Neural crest cell (in vitro differentiated cells): ENCODE measurements around the gene LRGUK. TPM values are rescaled to one million over a fixed set of nuclear protein-coding genes. Genes with fewer than 3 reads are reported as not detected.
A peak's percentile ranks its signal among the peaks of the same experiment; 100 is the strongest.

Experiments used
- DNase-seq: peaks from one replicate; pipeline ENCODE4 v3.0.0; 2021; ENCODE audit warnings: low read depth, mixed read lengths, low spot score
- H3K27ac Mint-ChIP-seq: one replicate; pipeline ENCODE4 v1.8.0; 2021; ENCODE audit warnings: mild to moderate bottlenecking, mixed read lengths; ENCODE audit not compliant: unreplicated experiment
- H3K27me3 Mint-ChIP-seq: 2 replicates; pipeline ENCODE4 v1.8.0; 2021; ENCODE audit warnings: low read depth, mild to moderate bottlenecking, mixed read lengths
- H3K36me3 Mint-ChIP-seq: 2 replicates; pipeline ENCODE4 v1.8.0; 2021; ENCODE audit warnings: low read depth, mild to moderate bottlenecking, mixed read lengths
- H3K4me1 Mint-ChIP-seq: 2 replicates; pipeline ENCODE4 v1.8.0; 2021; ENCODE audit warnings: mixed read lengths
- H3K4me3 Mint-ChIP-seq: one replicate; pipeline ENCODE4 v1.8.0; 2021; ENCODE audit warnings: mild to moderate bottlenecking, mixed read lengths
- H3K9me3 Mint-ChIP-seq: 2 replicates; pipeline ENCODE4 v1.8.0; 2021; ENCODE audit warnings: mixed read lengths
- total RNA-seq: library from RNA; stranded (reverse); gene quantifications from 2 replicates; pipeline ENCODE4 v1.2.1, GENCODE V29; 2021
- TF ChIP-seq, protein P1 (sequence below): fragments of 200-600 bp; sonication (generic); conservative IDR thresholded peaks from 2 replicates; pipeline ENCODE4 v1.5.0; 2021; ENCODE audit warnings: antibody characterized with exemption, mild to moderate bottlenecking

The LRGUK gene
- total RNA-seq, 1 donor from 2014 or later, result 1.0 TPM

DNA sequence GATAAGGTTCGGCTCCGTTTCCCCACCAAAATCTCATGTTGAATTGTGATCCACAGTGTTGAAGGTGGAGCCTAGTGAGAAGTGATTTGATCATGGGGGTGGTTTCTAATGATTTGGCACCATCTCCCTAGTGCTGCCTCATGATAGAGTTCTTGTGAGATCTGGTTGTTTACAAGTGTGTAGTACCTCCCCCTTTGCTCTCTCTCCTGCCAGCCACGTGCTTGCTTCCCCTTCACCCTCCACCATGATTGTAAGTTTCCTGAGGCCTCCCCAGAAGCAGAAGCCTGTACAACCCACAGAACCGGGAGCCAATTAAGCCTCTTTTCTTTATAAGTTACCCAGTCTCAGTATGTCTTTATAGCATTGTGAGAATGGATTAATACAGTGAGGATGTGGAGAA lies 12.1 kb upstream of the LRGUK start:
- TF ChIP-seq, protein P1, sequence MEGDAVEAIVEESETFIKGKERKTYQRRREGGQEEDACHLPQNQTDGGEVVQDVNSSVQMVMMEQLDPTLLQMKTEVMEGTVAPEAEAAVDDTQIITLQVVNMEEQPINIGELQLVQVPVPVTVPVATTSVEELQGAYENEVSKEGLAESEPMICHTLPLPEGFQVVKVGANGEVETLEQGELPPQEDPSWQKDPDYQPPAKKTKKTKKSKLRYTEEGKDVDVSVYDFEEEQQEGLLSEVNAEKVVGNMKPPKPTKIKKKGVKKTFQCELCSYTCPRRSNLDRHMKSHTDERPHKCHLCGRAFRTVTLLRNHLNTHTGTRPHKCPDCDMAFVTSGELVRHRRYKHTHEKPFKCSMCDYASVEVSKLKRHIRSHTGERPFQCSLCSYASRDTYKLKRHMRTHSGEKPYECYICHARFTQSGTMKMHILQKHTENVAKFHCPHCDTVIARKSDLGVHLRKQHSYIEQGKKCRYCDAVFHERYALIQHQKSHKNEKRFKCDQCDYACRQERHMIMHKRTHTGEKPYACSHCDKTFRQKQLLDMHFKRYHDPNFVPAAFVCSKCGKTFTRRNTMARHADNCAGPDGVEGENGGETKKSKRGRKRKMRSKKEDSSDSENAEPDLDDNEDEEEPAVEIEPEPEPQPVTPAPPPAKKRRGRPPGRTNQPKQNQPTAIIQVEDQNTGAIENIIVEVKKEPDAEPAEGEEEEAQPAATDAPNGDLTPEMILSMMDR, result no peak
- peaks cover 9% of the 10 kb centered on the region for H3K9me3 Mint-ChIP-seq
- DNase-seq, result no peak
- no peaks in the 10 kb centered on the region for H3K27me3 Mint-ChIP-seq
- no peak overlapping the region for H3K4me3 Mint-ChIP-seq
- H3K4me1 Mint-ChIP-seq, result peaks cover 4% of the 10 kb centered on the region
- peaks cover 2% of the 10 kb centered on the region for H3K36me3 Mint-ChIP-seq
- H3K27ac Mint-ChIP-seq, result no peak overlapping the region

DNA sequence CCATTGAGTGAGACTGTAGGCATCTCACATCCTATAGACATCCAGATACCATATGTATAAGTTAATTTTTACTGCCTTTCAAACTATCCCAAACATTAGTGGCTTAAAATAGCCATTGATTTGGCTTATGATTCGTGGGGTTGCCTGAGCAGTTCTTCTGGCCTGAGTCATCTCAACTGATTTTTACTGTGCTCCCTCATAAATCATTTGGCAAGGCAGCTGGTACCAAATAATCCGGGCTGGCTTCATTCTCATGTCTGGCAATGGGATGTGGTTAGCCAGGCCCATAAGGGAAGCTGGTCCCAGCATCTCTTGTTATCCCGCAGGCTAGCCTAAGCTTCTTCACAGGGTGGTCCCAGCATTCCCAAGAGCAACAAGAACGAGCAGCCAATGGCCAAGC lies 6.7 kb upstream of the LRGUK start:
- Mint-ChIP-seq H3K27me3 (peaks cover 16% of the 10 kb centered on the region), H3K27ac (no peak overlapping the region), H3K4me3 (no peak overlapping the region), H3K9me3 (peaks cover 4% of the 10 kb centered on the region), H3K36me3 (no peaks in the 10 kb centered on the region), H3K4me1 (no peaks in the 10 kb centered on the region)
- DNase-seq, result no peak
- TF ChIP-seq, protein P1, result no peak

DNA sequence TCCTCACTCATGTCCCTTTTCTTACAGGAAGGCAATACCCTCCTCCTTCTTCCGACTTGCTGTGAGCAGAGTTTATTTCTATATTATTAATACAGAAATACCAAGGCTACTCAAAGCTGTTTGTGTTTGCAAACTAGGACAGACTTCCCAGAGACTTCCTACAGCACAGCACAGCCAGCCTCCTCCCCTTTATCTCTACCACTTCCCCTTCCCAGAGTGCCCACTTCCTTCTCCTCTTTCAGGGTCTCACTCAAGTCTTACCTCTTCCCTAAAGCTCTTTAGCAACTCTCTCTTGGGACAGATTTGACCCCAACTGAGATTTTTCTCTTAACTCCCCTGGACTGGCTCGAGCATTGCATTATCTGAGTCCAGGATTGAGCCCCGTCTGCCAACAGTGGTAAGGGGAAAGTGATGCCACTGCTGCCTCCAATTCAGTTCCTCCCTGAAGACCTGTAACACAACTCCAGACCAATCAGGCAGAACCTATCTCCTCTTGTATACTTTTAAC lies 5.5 kb upstream of the LRGUK start:
- Mint-ChIP-seq H3K9me3 (peaks cover 4% of the 10 kb centered on the region), H3K27me3 (peaks cover 24% of the 10 kb centered on the region), H3K27ac (no peak overlapping the region), H3K4me1 (peaks cover 7% of the 10 kb centered on the region), H3K36me3 (no peaks in the 10 kb centered on the region), H3K4me3 (no peak overlapping the region)
- DNase-seq, result no peak
- TF ChIP-seq, protein P1, result no peak

DNA sequence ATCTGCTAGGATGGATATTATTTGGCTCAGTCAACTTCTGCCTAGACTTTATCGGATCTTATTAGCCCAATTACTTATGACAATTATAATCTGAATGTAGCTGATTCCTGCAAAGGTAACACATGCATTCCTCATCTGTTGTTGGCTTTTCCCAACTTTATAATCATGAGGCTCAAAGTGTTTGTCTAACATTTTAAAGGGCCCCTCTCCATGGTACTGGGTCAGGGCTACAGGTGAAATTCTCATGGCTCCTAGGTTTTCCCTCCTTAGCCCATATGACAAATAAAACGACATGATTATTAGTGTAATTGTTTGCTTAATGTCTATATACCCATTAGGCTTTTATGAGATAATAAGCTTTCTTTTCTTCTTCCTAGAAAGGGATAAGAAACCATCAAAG lies 4.2 kb upstream of the LRGUK start:
- Mint-ChIP-seq H3K9me3 (peaks cover 3% of the 10 kb centered on the region), H3K27ac (no peak overlapping the region), H3K4me3 (no peak overlapping the region), H3K4me1 (peaks cover 20% of the 10 kb centered on the region), H3K36me3 (no peaks in the 10 kb centered on the region), H3K27me3 (peaks cover 36% of the 10 kb centered on the region)
- no peak for DNase-seq
- TF ChIP-seq, protein P1, result no peak

DNA sequence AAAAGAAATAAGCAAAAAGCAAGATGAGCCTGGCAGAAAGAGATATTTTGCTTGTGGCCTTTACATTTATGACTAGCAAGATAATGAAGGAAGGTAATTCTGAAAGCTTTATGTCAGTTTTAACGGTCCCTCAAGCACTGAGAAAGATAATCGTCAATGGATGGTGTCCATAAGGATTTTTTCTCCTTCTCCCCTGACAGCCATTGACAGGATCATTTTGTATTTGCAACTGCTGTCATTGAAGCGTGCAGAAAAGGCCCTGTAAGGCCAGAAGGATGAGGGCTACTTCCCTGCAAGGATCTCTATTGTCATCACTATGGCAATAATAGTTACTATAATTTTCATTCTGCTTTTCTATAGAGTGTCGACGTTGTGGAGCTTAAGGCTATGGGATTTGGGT lies 994 bp upstream of the LRGUK start:
- DNase-seq, result no peak
- TF ChIP-seq, protein P1, result no peak
- H3K4me1 Mint-ChIP-seq, result peaks cover 33% of the 10 kb centered on the region
- no peaks in the 10 kb centered on the region for H3K36me3 Mint-ChIP-seq
- peak overlapping the region; percentile 89 for H3K4me3 Mint-ChIP-seq
- H3K27me3 Mint-ChIP-seq, result peaks cover 52% of the 10 kb centered on the region
- no peak overlapping the region for H3K27ac Mint-ChIP-seq
- H3K9me3 Mint-ChIP-seq, result no peaks in the 10 kb centered on the region

DNA sequence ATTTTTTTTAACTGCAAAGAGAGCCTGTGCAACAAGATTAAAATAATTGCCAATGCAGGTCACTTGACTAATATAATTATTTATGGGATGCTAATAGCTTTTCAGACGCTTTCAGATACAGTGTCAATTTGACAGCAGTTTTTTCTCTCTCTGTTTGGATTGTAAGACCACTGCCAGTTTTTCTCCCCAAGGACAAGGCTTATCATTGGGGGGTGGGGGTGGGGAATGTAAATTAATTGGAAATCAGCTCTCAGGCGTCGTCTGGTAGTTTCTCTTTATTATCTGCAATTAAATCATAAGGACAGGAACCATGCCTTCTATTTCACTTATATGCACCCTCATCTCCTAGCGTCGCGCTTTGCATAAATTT lies 559 bp upstream of the LRGUK start:
- no peak for DNase-seq
- Mint-ChIP-seq H3K36me3 (no peaks in the 10 kb centered on the region), H3K4me1 (peaks cover 33% of the 10 kb centered on the region), H3K27ac (peak overlapping the region; percentile 46), H3K9me3 (no peaks in the 10 kb centered on the region), H3K4me3 (peak overlapping the region; percentile 89), H3K27me3 (peaks cover 56% of the 10 kb centered on the region)
- TF ChIP-seq, protein P1, result no peak
